Gastroesophageal sphincter (tissue), 3 donors: Measurements from ENCODE around the gene TANC1.

ENCODE experiments used
- CTCF ChIP-seq, 4 experiments: fragments of 200-600 bp in 2 of 4; fragments of 450-650 bp in 2 of 4; sonication (generic) in 1 of 4; IDR thresholded peaks; one replicate each; pipeline ENCODE4 v1.5.1; 2017 to 2019; ENCODE audit warnings: antibody characterized with exemption in 4 of 4, mild to moderate bottlenecking in 2 of 4, moderate library complexity in 2 of 4
- POLR2A ChIP-seq, 2 donors: fragments of 450-650 bp; IDR thresholded peaks; one replicate each; pipeline ENCODE4 v1.6.1; 2017; ENCODE audit warnings: antibody characterized with exemption in 2 of 2, mild to moderate bottlenecking in 2 of 2, moderate library complexity in 1 of 2
- POLR2AphosphoS5 ChIP-seq: sonication (generic); formaldehyde crosslinking; IDR thresholded peaks from one replicate; pipeline ENCODE4 v1.6.1; 2017; ENCODE audit warnings: antibody characterized with exemption

- TF ChIP-seq POLR2AphosphoS5 (no peak), CTCF (IDR thresholded peaks at IDR 0.05) (no peak), POLR2A (IDR thresholded peaks at IDR 0.05) (no peak)
These were observed 50.6 kb downstream of the TANC1 start for GRCh38 chr2:159019021-159019420.
